Liver (tissue), 3 donors: Measurements from ENCODE around the gene PPFIA2.

Experiments
- CTCF ChIP-seq: fragments of 150-350 bp; IDR thresholded peaks from 2 replicates; pipeline ENCODE4 v1.5.1; 2017; ENCODE audit warnings: improper control_type of control experiment, low read depth, low read length; ENCODE audit not compliant: missing input control
- EGR1 ChIP-seq, 2 donors: IDR thresholded peaks; 2 replicates each; pipeline ENCODE4 v1.6.1; 2016 to 2018; ENCODE audit warnings: antibody characterized with exemption in 2 of 2, low read depth in 2 of 2
- FOXA1 ChIP-seq: IDR thresholded peaks from 2 replicates; pipeline ENCODE4 v1.6.1; 2016; ENCODE audit warnings: antibody characterized with exemption
- MAX ChIP-seq: IDR thresholded peaks from 2 replicates; pipeline ENCODE4 v1.6.1; 2016; ENCODE audit warnings: antibody characterized with exemption
- NR2F2 ChIP-seq: IDR thresholded peaks from 2 replicates; pipeline ENCODE4 v1.6.1; 2016; ENCODE audit warnings: antibody characterized with exemption
- REST ChIP-seq: IDR thresholded peaks from 2 replicates; pipeline ENCODE4 v1.6.1; 2016; ENCODE audit warnings: antibody characterized with exemption, mild to moderate bottlenecking
- SP1 ChIP-seq: IDR thresholded peaks from 2 replicates; pipeline ENCODE4 v1.6.1; 2018; ENCODE audit warnings: antibody characterized with exemption, mild to moderate bottlenecking
- TAF1 ChIP-seq: conservative IDR thresholded peaks from 2 replicates; pipeline ENCODE4 v1.6.1; 2016; ENCODE audit warnings: antibody characterized with exemption, mild to moderate bottlenecking
- YY1 ChIP-seq: IDR thresholded peaks from 2 replicates; pipeline ENCODE4 v1.6.1; 2016; ENCODE audit warnings: antibody characterized with exemption, mild to moderate bottlenecking
- donor health status: healthy.
- donor health status: healthy.

- no peak for TF ChIP-seq CTCF
- TF ChIP-seq REST, result no peak
- no peak for TF ChIP-seq NR2F2
- TF ChIP-seq TAF1, result no peak
- TF ChIP-seq MAX, result no peak
- no peak for TF ChIP-seq FOXA1
- no peak for TF ChIP-seq SP1
- TF ChIP-seq YY1, result no peak
- no peak for TF ChIP-seq EGR1 (IDR thresholded peaks at IDR 0.05; ENCODE audit: low read depth in 2 of 2)
Measured at GRCh38 chr12:81329085-81329484, 430.1 kb downstream of the PPFIA2 start.
